ENCODE data around the gene NYNRIN.
A peak's percentile ranks its signal among the peaks of the same experiment; 100 is the strongest.

GRCh38 chr14:24430682-24431568, 32.1 kb downstream of the NYNRIN start:
- TF ChIP-seq POLR2A (IDR thresholded peaks at IDR 0.05; ENCODE audit: low read depth, low read length), result no peak; the same call in 1 of the 2 replicates
- no peak for TF ChIP-seq NFE2L2 (IDR thresholded peaks at IDR 0.05; ENCODE audit: low read depth, low read length)
- no peak for TF ChIP-seq RAD21 (IDR thresholded peaks at IDR 0.05; ENCODE audit: low read length)
- TF ChIP-seq MXI1 (IDR thresholded peaks at IDR 0.05; ENCODE audit: borderline replicate concordance, low read depth, low read length), result no peak; the same call in 1 of the 2 replicates
- TF ChIP-seq CTCF (conservative IDR thresholded peaks at IDR 0.05; ENCODE audit: low read depth, low read length), result no peak
- TF ChIP-seq FOS (IDR thresholded peaks at IDR 0.05; ENCODE audit: low read depth, low read length), result no peak
- TF ChIP-seq MAFK (IDR thresholded peaks at IDR 0.05; ENCODE audit: low read depth, low read length), result no peak
- TF ChIP-seq CHD1 (IDR thresholded peaks at IDR 0.05; ENCODE audit: low read depth, low read length), result 0 out of 2 replicates have a peak, but pooled peaks have one; percentile 35

Data from IMR-90 (cell line).